GM12878 (cell line): ENCODE results near the gene HOATZ. TPM values are rescaled to one million over a fixed set of nuclear protein-coding genes. Genes with fewer than 3 reads are reported as not detected.

ENCODE experiments used
- ATAC-seq: fragments of 200-7000 bp; cut with Tn5 transposase; 3 replicates; pipeline ENCODE4 v1.9.1; 2020; ENCODE audit warnings: mild to moderate bottlenecking, moderate library complexity
- BruUV-seq: library from RNA; stranded (reverse); fragments of 400-500 nt; replicated peaks from 2 replicates; lab custom pipeline; 2021; lab: Mats Ljungman, UMichigan
- CTCF ChIA-PET: fragments of 300-600 bp; sonication (Branson Sonifier 250); formaldehyde crosslinking; extraction: SDS; loops from one replicate; lab custom pipeline; 2021; ENCODE audit warnings: inconsistent platforms; lab: Yijun Ruan, JAX
- POLR2A ChIA-PET: fragments of 350-600 bp; formaldehyde crosslinking; extraction: SDS; loops from one replicate; lab custom pipeline; 2021; ENCODE audit warnings: inconsistent platforms; lab: Charles Lee
- RAD21 ChIA-PET: fragments of 300-600 bp; sonication (Branson Sonifier 250); formaldehyde crosslinking; loops from one replicate; lab custom pipeline; 2023; ENCODE audit warnings: antibody characterized with exemption; ENCODE audit not compliant: unreplicated experiment; lab: Charles Lee
- SMC1A ChIA-PET: fragments of 300-600 bp; sonication (Branson Sonifier 250); formaldehyde crosslinking; loops from one replicate; lab custom pipeline; 2023; ENCODE audit not compliant: unreplicated experiment, uncharacterized antibody; lab: Charles Lee
- DNase-seq: peaks from one replicate; pipeline ENCODE4 v3.0.0-alpha.2; 2011; ENCODE audit warnings: low read depth, low spot score
- FAIRE-seq: peaks from 3 replicates; lab custom pipeline; 2011; peaks lifted over from hg19 to GRCh38; lab: Jason Lieb, UNC
- H2AFZ ChIP-seq: 2 replicates; pipeline ENCODE4 v1.6.0; 2011; ENCODE audit warnings: low read depth, low read length, control low read depth; ENCODE audit not compliant: control insufficient read depth
- H3K27ac ChIP-seq: 2 replicates; pipeline ENCODE4 v1.5.1; 2011; ENCODE audit warnings: control low read depth; ENCODE audit not compliant: control insufficient read depth, insufficient read depth
- H3K27me3 ChIP-seq, 2 experiments: replicated peaks in 1 of 2; 2 replicates each; pipeline versions ENCODE4 v1.6.0 to v1.6.1; 2011; ENCODE audit warnings: low read length in 1 of 2; ENCODE audit not compliant: control insufficient read depth in 2 of 2, insufficient read depth in 2 of 2
- H3K36me3 ChIP-seq, 2 experiments: 2 replicates each; pipeline ENCODE4 v1.5.1; 2011; ENCODE audit warnings: low read length in 1 of 2; ENCODE audit not compliant: control insufficient read depth in 2 of 2, insufficient read depth in 2 of 2
- H3K4me1 ChIP-seq: 2 replicates; pipeline ENCODE4 v1.6.1; 2011; ENCODE audit warnings: mild to moderate bottlenecking, low read length, moderate library complexity, mixed read lengths; ENCODE audit not compliant: control insufficient read depth, insufficient read depth
- H3K4me2 ChIP-seq: 2 replicates; pipeline ENCODE4 v1.6.0; 2011; ENCODE audit warnings: control low read depth; ENCODE audit not compliant: control insufficient read depth, insufficient read depth
- H3K4me3 ChIP-seq: fragments of 200-600 bp; sonication (generic); 2 replicates; pipeline ENCODE4 v1.5.1; 2016
- H3K79me2 ChIP-seq: 2 replicates; pipeline ENCODE4 v1.6.0; 2011; ENCODE audit warnings: low read length; ENCODE audit not compliant: control insufficient read depth, insufficient read depth
- H3K9ac ChIP-seq: 2 replicates; pipeline ENCODE4 v1.8.0; 2011; ENCODE audit warnings: low read length, control low read depth, mixed read lengths; ENCODE audit not compliant: control insufficient read depth, insufficient read depth
- H3K9me3 ChIP-seq: replicated peaks from 3 replicates; pipeline ENCODE4 v1.5.1; 2011; ENCODE audit warnings: mild to moderate bottlenecking, low read length; ENCODE audit not compliant: control insufficient read depth, insufficient read depth
- H4K20me1 ChIP-seq: 2 replicates; pipeline ENCODE4 v1.6.0; 2011; ENCODE audit not compliant: control insufficient read depth, insufficient read depth
- CBX3 ChIP-seq: fragments of 200-600 bp; sonication (generic); IDR thresholded peaks from 2 replicates; pipeline ENCODE4 v1.6.1; 2016; ENCODE audit warnings: low read depth, borderline replicate concordance
- EP300 ChIP-seq, 2 experiments: fragments of 150-350 bp in 1 of 2; IDR thresholded peaks; 2 replicates each; pipeline ENCODE4 v1.6.1; 2011 to 2012; ENCODE audit warnings: low read depth in 2 of 2, low read length in 2 of 2, borderline replicate concordance in 1 of 2, improper control_type of control experiment in 1 of 2, inconsistent platforms in 1 of 2; ENCODE audit not compliant: control insufficient read depth in 1 of 2
- NR2C1 ChIP-seq: fragments of 450-650 bp; IDR thresholded peaks from 2 replicates; pipeline ENCODE4 v1.6.1; 2017; ENCODE audit warnings: antibody characterized with exemption, mild to moderate bottlenecking, moderate library complexity
- POU2F2 ChIP-seq: IDR thresholded peaks from 3 replicates; pipeline ENCODE4 v1.6.1; 2011; ENCODE audit warnings: low read depth, mild to moderate bottlenecking, low read length, borderline replicate concordance
- RELA ChIP-seq: fragments of 450-650 bp; IDR thresholded peaks from 2 replicates; pipeline ENCODE4 v1.8.0; 2014; ENCODE audit warnings: borderline replicate concordance; ENCODE audit not compliant: partially characterized antibody
- SMAD5 ChIP-seq: IDR thresholded peaks from 2 replicates; pipeline ENCODE4 v1.6.1; 2016; ENCODE audit warnings: antibody characterized with exemption, low read depth
- SMC3 ChIP-seq: IDR thresholded peaks from 2 replicates; pipeline ENCODE4 v1.6.1; 2011; ENCODE audit warnings: low read length, improper control_type of control experiment, borderline replicate concordance
- STAT1 ChIP-seq: fragments of 450-650 bp; conservative IDR thresholded peaks from 2 replicates; pipeline ENCODE4 v1.6.1; 2014; ENCODE audit warnings: antibody characterized with exemption, mild to moderate bottlenecking
- TCF7 ChIP-seq: IDR thresholded peaks from 2 replicates; pipeline ENCODE4 v1.6.1; 2014; ENCODE audit warnings: antibody characterized with exemption, borderline replicate concordance
- ZSCAN29 ChIP-seq: fragments of 450-650 bp; IDR thresholded peaks from 2 replicates; pipeline ENCODE4 v1.6.1; 2017; ENCODE audit warnings: mild to moderate bottlenecking, moderate library complexity
- WGBS: methylation state at CpG from one replicate; pipeline ENCODE4 v1.1.6; 2016; ENCODE audit warnings: low lambda C conversion rate; ENCODE audit not compliant: insufficient replicate concordance, insufficient coverage; ENCODE audit errors: missing lambda C conversion rate; 5-methylcytosine and 5-hydroxymethylcytosine counted together
- in situ Hi-C: fragments of 300-500 bp; cut with MboI; formaldehyde crosslinking; loops from 9 replicates; pipeline ENCODE4 v1.14.3; 2018; ENCODE audit warnings: mixed read lengths
- intact Hi-C: fragments of 100-400 bp; cut with micrococcal nuclease; formaldehyde crosslinking; loops from one replicate; pipeline ENCODE4 v1.14.2; 2022; ENCODE audit not compliant: unreplicated experiment
- polyA plus RNA-seq, 11 experiments: library from polyadenylated mRNA; depleted of rRNA in 4 of 11; unstranded in 6 of 11; stranded (reverse) in 5 of 11; fragments of >200 nt; fragmentation: Nextera tagmentation in 4 of 11; fragmentation: Illumina TruSeq in 1 of 11; extraction: Ambion mirVana in 4 of 11; extraction: Trizol in 1 of 11; gene quantifications; 1 replicate in 1 of 11; 2 replicates in 10 of 11; pipeline versions ENCODE4 v1.2.1 to v1.2.3, GENCODE V29; 2011 to 2016; ENCODE audit warnings: inconsistent platforms in 2 of 11, missing spikeins in 2 of 11, low read depth in 1 of 11
- total RNA-seq, 4 experiments: library from RNA; depleted of rRNA in 3 of 4; stranded (reverse); fragments of >200 nt in 3 of 4; fragmentation: Illumina TruSeq in 1 of 4; extraction: Trizol in 1 of 4; gene quantifications; 2 replicates each; pipeline versions ENCODE4 v1.2.1 to v1.2.3, GENCODE V29; 2013 to 2021
- TF ChIP-seq, protein P1 (sequence below): fragments of 150-350 bp; IDR thresholded peaks from 2 replicates; pipeline ENCODE4 v1.6.1; 2016; ENCODE audit warnings: low read depth, low read length

The HOATZ gene
- total and polyA plus RNA-seq, 10 of the 15 experiments (the other 5 are each of a cell fraction or from before 2014, with no cell fraction given): 0.28 TPM; not detected in 9

DNA sequence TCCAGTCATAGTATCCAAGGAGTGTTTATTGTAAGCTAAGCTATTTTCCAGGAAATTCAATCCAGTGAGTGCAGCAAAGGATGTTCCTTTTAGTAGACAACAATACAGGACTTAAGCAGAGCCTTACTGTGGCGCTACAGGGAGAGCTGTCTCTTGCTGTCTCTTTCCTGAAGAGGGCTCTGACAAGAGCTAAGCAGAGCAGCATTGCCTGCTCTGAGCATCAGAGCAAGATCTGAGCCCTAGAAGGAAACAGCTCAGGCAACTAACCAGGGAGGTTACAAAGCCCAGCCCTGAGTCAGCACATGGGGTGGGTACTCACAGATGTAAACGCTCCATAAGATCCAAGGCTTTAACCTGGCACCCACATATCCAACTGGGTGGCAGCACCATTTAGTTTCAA is 33.9 kb downstream of the HOATZ start:
- no peak for DNase-seq
- Histone ChIP-seq H3K4me3 (no peak overlapping the region), H3K79me2 (no peaks in the 10 kb centered on the region), H3K27me3 (peaks cover 0 to 7% of the 10 kb centered on the region in 2 experiments; a peak in 3 of 4 replicates), H3K9me3 (no peaks in the 10 kb centered on the region), H4K20me1 (no peaks in the 10 kb centered on the region; the same call in 1 of the 2 replicates), H3K4me2 (no peak overlapping the region), H3K36me3 (no peaks in the 10 kb centered on the region), H3K27ac (no peak overlapping the region), H3K9ac (no peak overlapping the region), H2AFZ (no peak overlapping the region), H3K4me1 (no peaks in the 10 kb centered on the region)
- in situ Hi-C loops (no loop called here), intact Hi-C loops (no loop called here)
- 69% methylated on average over 2 of the region's 2 CpGs for WGBS
- FAIRE-seq: no peak
- CTCF ChIA-PET: no interaction called here
- ATAC-seq: no peak
- POLR2A ChIA-PET: no interaction called here
- TF ChIP-seq TCF7 (no peak), RELA (no peak), CBX3 (no peak), SMAD5 (no peak), STAT1 (no peak), POU2F2 (no peak), NR2C1 (no peak), EP300 (IDR thresholded peaks at IDR 0.05; ENCODE audit: borderline replicate concordance in 1 of 2, control insufficient read depth in 1 of 2, low read depth in 2 of 2, low read length in 2 of 2) (no peak), ZSCAN29 (no peak), SMC3 (no peak)
- TF ChIP-seq, protein P1, sequence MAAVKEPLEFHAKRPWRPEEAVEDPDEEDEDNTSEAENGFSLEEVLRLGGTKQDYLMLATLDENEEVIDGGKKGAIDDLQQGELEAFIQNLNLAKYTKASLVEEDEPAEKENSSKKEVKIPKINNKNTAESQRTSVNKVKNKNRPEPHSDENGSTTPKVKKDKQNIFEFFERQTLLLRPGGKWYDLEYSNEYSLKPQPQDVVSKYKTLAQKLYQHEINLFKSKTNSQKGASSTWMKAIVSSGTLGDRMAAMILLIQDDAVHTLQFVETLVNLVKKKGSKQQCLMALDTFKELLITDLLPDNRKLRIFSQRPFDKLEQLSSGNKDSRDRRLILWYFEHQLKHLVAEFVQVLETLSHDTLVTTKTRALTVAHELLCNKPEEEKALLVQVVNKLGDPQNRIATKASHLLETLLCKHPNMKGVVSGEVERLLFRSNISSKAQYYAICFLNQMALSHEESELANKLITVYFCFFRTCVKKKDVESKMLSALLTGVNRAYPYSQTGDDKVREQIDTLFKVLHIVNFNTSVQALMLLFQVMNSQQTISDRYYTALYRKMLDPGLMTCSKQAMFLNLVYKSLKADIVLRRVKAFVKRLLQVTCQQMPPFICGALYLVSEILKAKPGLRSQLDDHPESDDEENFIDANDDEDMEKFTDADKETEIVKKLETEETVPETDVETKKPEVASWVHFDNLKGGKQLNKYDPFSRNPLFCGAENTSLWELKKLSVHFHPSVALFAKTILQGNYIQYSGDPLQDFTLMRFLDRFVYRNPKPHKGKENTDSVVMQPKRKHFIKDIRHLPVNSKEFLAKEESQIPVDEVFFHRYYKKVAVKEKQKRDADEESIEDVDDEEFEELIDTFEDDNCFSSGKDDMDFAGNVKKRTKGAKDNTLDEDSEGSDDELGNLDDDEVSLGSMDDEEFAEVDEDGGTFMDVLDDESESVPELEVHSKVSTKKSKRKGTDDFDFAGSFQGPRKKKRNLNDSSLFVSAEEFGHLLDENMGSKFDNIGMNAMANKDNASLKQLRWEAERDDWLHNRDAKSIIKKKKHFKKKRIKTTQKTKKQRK: no peak
- SMC1A ChIA-PET: interaction anchor here (1.1 kb wide), 1 partner anchor 94 kb away, joined by 3 read pairs; no protein-coding TSS in a partner anchor
- RAD21 ChIA-PET: no interaction called here
- no TSS peak for BruUV-seq
